ENCODE measurements around the gene ADAMTS6.

GRCh38 chr5:65305913-65306312, 175.8 kb downstream of the ADAMTS6 start:
- TF ChIP-seq, protein P1, sequence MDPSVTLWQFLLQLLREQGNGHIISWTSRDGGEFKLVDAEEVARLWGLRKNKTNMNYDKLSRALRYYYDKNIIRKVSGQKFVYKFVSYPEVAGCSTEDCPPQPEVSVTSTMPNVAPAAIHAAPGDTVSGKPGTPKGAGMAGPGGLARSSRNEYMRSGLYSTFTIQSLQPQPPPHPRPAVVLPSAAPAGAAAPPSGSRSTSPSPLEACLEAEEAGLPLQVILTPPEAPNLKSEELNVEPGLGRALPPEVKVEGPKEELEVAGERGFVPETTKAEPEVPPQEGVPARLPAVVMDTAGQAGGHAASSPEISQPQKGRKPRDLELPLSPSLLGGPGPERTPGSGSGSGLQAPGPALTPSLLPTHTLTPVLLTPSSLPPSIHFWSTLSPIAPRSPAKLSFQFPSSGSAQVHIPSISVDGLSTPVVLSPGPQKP (IDR thresholded peaks at IDR 0.05; ENCODE audit: low read depth, low read length): no peak
- TF ChIP-seq, protein P2, sequence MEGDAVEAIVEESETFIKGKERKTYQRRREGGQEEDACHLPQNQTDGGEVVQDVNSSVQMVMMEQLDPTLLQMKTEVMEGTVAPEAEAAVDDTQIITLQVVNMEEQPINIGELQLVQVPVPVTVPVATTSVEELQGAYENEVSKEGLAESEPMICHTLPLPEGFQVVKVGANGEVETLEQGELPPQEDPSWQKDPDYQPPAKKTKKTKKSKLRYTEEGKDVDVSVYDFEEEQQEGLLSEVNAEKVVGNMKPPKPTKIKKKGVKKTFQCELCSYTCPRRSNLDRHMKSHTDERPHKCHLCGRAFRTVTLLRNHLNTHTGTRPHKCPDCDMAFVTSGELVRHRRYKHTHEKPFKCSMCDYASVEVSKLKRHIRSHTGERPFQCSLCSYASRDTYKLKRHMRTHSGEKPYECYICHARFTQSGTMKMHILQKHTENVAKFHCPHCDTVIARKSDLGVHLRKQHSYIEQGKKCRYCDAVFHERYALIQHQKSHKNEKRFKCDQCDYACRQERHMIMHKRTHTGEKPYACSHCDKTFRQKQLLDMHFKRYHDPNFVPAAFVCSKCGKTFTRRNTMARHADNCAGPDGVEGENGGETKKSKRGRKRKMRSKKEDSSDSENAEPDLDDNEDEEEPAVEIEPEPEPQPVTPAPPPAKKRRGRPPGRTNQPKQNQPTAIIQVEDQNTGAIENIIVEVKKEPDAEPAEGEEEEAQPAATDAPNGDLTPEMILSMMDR (IDR thresholded peaks at IDR 0.05): no peak
